GM12872 (cell line): ENCODE results near the gene PPP1R10.

ENCODE experiments used
- TF ChIP-seq, protein P1 (sequence below): IDR thresholded peaks from 3 replicates; pipeline ENCODE4 v1.5.1; 2011; ENCODE audit warnings: low read depth, mild to moderate bottlenecking, low read length, moderate library complexity; ENCODE audit not compliant: insufficient read depth

PPP1R10 gene

DNA sequence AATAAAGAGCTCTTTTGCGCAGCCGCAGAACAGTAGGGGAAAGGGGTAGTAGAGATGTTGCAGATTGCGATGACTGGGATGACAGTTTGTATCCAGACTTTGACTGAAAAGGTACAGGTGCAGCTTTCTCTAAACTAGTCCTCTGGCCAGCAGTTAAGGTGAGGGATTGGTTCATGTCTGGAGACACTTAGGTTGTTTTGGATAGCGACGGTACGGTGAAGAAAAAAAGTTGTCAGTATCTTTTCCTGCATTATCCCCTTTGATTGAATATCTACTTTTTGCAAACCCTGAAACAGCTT lies 59.4 kb downstream of the PPP1R10 start:
- TF ChIP-seq, protein P1, sequence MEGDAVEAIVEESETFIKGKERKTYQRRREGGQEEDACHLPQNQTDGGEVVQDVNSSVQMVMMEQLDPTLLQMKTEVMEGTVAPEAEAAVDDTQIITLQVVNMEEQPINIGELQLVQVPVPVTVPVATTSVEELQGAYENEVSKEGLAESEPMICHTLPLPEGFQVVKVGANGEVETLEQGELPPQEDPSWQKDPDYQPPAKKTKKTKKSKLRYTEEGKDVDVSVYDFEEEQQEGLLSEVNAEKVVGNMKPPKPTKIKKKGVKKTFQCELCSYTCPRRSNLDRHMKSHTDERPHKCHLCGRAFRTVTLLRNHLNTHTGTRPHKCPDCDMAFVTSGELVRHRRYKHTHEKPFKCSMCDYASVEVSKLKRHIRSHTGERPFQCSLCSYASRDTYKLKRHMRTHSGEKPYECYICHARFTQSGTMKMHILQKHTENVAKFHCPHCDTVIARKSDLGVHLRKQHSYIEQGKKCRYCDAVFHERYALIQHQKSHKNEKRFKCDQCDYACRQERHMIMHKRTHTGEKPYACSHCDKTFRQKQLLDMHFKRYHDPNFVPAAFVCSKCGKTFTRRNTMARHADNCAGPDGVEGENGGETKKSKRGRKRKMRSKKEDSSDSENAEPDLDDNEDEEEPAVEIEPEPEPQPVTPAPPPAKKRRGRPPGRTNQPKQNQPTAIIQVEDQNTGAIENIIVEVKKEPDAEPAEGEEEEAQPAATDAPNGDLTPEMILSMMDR, result no peak

DNA sequence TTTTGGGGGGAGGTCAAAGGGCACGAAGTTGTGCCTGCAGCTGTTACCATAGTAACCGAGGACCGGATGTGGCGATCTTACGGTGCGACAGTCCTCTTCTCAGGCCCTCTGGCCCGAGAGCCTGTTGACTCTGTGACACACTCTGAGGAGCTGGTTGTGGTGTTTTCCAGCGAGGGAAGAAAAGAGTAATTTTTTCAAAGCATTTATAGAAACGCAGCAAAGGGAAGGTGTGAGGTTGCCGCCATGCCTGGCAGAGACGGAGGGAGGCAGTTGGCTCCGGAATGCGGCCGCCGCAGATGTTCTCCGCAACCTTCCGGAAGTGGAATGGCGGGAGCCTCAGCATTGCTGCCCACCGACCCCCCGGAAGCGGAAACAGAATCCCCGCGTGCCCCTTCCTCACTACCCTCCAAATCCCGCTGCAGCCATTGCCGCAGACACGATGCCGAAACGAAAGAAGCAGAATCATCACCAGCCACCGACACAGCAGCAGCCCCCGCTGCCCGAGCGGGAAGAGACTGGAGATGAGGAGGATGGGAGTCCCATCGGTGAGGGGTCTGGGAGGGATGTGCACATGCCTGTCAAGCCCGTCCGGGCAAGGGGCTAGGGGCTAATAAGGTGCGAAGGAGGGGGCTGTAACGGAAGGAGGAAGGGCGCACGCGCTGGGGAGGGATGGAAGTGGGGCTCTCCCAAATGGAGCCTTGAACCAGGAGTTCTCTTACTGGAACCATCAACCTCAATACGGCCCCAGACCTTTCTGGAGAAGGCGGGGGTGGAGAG lies 59.9 kb downstream of the PPP1R10 start, which contains the start of gene PRR3:
TSS of gene PRR3 (plus strand) at position 390 of the 777 bp plus-strand sequence. CDS start at position 440, 50 bp downstream.
- TF ChIP-seq, protein P1, result no peak

DNA sequence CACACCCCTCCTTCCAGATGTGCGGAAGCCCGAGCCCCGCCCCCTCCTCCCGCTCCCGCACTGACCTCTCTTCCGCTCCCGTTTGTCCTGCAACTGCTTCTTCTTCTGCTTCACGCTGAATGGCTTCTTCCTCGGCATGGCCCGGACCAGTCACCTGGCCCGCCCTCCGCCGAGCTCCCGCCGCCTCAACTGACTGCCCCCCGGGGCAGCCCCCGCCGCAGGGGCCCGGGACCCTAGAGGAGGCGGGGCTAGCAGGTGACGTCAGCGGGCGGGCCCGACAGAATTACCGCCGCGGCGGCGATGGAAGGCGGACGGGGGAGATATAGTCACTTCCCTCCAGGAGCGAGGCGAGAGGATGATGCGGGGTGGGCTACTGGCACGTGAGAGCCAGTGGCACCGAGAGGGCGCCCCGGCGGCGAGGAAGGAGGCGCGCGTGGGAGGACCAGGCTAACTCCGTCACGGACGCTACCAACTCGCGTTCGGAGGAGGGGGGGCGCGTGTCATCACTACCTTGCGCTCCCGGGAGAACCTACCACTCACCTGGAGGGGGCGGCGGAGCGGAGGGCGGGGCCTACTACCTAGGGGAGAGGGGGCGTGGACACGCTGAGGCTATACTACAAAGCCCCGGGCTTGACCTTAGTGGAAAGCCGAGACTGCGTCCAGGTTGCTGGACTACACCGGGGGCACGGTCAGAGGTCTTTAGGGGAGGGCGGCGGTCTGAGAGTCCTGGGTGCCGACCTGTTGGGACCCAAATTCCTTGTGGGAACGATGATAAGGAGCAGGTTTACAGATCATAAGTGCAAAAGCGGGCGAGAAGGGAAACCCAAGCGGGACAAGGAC lies 60.8 kb downstream of the PPP1R10 start, which contains the start of gene GNL1:
TSS of gene GNL1 (minus strand) at position 424 of the 840 bp plus-strand sequence. CDS start at position 138, 286 bp downstream.
- TF ChIP-seq, protein P1, result no peak

DNA sequence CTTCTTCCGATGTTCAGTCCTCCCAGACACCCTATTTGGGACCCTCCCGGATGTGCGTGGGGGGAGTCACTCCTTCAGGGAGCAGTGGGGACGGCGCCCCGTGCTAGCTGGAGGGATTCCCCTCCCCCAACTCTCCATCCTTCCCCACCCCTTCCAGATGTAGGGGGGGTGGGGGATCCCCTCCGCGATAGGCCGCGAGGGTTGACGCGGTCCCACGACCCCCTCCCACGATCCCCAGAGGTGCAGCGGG lies 61.3 kb downstream of the PPP1R10 start:
- TF ChIP-seq, protein P1, result no peak

DNA sequence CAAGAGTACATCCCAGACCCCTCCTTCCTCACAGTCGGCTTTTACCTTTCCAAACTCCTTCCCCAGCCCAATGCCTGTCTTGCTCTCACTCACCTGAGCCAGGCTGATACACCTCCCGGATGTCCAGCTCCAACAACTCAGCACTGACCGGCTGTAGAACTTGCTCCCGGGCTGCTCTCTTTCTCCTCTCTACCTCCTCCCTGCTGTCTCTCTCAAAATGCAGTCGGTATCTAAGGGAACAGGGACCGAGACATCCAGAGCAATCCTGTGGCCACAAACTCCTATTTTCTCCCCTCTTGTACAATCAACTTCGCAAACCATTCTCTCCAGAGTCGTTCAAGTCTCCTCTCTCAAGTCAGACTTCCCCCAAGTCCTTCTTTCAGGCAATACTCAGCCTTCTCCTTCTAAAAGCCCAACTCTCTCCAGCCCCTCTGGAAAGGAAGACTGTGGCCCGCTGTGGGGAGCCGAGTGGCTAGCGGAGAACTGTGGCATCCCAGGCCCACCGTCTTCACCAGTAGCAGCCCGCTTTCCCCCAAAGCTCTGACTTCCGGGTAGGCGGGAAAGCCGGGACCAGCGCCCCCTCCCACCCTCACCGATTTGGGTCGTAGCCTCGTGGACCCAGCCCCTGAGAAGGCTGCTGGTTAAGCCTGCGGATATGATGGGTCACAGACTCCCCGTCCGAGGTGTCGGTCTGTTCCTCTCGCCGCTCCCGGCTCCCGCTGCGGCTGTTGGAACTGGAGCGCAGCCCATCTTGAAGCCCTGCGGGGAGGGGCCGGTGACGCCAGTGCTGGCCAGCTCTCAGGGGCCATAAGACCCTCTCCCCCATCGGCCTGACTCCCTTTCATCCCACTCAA lies 61.9 kb downstream of the PPP1R10 start:
- TF ChIP-seq, protein P1, result no peak

DNA sequence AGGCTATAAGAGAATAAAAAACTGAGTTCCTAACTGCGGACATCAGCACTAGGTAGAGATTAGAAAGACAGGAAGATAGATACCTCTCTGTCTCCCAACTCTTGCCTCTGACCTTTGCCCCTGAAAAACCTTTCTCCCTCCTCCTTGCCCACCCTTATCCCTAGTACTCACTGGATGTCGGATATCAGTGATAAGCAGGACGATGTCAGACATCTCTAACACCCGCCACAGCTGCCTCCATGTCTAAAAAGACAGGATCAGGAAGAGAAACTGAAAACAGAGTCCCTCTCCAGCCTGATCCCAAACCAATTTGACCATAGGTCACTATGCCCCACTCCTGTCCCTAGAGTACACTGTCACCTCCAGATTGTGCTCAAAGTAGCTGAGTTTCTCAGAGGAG lies 62.6 kb downstream of the PPP1R10 start:
- TF ChIP-seq, protein P1, result no peak
